ENCODE measurements around the gene ELN.

DNA sequence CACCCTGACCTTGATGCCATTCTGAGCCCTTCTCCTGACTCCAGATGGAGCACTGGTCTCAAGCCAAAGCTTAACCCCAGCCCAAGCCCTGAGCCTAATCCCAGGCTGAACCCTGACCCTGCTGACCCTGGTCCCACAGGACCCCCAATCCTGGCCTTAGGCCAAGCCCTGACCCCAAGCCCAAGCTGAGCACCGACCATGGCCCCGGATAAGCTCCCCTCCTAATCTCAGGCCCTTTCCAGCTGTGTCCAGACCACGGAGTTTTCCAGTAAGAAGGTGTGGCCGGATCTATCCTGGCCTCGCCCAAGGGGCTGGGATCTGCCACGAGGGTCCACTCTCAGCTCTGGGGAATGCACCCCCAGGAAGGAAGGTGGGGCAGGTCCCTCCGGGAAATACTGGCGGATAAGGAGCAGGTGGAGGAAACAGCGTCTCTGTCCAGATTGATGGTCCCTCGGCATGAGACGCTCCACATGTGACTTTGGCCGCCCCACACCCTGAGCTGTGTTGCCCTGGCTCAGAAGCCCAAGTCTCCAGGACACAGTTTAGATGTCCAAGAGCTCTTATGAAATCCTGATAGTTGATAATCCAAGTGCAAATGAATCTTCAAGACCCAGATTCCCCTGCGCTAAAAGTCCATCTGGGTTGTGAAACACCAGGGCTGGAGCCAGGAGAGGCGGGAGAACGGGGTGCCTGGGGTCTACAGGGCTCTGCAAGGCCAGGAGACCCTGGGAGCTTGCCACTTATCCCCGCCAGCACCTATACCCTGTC, 10.4 kb downstream of the ELN start:
- TF ChIP-seq, protein P1, sequence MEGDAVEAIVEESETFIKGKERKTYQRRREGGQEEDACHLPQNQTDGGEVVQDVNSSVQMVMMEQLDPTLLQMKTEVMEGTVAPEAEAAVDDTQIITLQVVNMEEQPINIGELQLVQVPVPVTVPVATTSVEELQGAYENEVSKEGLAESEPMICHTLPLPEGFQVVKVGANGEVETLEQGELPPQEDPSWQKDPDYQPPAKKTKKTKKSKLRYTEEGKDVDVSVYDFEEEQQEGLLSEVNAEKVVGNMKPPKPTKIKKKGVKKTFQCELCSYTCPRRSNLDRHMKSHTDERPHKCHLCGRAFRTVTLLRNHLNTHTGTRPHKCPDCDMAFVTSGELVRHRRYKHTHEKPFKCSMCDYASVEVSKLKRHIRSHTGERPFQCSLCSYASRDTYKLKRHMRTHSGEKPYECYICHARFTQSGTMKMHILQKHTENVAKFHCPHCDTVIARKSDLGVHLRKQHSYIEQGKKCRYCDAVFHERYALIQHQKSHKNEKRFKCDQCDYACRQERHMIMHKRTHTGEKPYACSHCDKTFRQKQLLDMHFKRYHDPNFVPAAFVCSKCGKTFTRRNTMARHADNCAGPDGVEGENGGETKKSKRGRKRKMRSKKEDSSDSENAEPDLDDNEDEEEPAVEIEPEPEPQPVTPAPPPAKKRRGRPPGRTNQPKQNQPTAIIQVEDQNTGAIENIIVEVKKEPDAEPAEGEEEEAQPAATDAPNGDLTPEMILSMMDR (IDR thresholded peaks at IDR 0.05; ENCODE audit: extremely low read depth in 1 of 2, insufficient read depth in 1 of 2, low read depth in 1 of 2, low read length in 2 of 2), result no peak
- TF ChIP-seq FOS (IDR thresholded peaks at IDR 0.05; ENCODE audit: borderline replicate concordance, insufficient read depth, low read length) (no peak), POLR2AphosphoS5 (IDR thresholded peaks at IDR 0.05; ENCODE audit: insufficient read depth, low read depth, low read length) (no peak), POLR2A (IDR thresholded peaks at IDR 0.05; ENCODE audit: low read depth, low read length) (no peak)
- TF ChIP-seq, protein P2, sequence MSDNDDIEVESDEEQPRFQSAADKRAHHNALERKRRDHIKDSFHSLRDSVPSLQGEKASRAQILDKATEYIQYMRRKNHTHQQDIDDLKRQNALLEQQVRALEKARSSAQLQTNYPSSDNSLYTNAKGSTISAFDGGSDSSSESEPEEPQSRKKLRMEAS (IDR thresholded peaks at IDR 0.05; ENCODE audit: insufficient read depth, insufficient read length), result no peak

Data from endothelial cell of umbilical vein (primary cell).